Epidermal melanocyte (primary cell): Measurements from ENCODE around the gene KLF16.
"Not testable (repeated sequence)": the region's sequence is repeated elsewhere in the genome, so short reads cannot be mapped to it uniquely, and the experiment has no call there.

Experiments used
- DNase-seq: peaks from one replicate; pipeline ENCODE4 v3.0.0; 2011; ENCODE audit warnings: low spot score; ENCODE audit not compliant: insufficient read length

Gene KLF16

GRCh38 chr19:1884291-1884718, 20.9 kb upstream of the KLF16 start:
- peak; percentile 16 for DNase-seq

GRCh38 chr19:1883784-1884183, 20.4 kb upstream of the KLF16 start:
- DNase-seq: no peak

GRCh38 chr19:1882786-1883692, 19.7 kb upstream of the KLF16 start:
- peak; percentile 10 for DNase-seq

DNA sequence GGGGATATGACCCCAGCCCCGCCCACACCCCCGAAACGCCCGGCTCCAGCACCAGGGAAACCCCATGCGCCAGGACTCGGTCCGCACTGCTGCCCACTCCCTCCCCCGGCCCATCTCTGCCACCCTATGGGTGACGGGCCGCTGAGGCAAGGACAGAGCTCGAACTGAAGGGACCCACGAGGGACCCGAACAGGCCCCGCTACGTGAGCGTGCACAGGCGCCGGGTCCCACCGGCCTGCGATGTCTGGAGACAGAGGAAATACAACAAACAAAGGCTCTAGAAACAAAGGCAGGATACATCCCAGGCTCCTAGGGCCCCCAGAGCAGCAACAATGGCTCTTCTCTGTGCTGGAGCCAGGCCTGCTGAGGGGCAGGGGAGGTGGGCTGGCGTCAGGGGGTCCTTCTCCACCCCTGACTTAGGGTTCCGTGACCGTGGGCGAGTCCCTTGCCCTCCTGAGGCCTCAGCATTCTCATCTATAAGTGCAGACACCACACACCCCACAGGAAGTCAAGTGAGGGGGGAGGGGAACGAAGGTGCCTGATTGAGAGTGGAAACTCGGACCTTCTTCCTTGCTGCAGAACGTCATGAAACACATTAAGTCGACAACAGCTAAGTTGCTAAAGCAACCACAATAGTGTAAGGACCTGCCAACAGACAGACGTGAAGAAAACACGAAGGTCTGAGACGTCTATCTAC, 18.9 kb upstream of the KLF16 start:
- DNase-seq: peak; percentile 13

GRCh38 chr19:1881393-1882088, 18.2 kb upstream of the KLF16 start:
- not testable (repeated sequence) for DNase-seq

DNA sequence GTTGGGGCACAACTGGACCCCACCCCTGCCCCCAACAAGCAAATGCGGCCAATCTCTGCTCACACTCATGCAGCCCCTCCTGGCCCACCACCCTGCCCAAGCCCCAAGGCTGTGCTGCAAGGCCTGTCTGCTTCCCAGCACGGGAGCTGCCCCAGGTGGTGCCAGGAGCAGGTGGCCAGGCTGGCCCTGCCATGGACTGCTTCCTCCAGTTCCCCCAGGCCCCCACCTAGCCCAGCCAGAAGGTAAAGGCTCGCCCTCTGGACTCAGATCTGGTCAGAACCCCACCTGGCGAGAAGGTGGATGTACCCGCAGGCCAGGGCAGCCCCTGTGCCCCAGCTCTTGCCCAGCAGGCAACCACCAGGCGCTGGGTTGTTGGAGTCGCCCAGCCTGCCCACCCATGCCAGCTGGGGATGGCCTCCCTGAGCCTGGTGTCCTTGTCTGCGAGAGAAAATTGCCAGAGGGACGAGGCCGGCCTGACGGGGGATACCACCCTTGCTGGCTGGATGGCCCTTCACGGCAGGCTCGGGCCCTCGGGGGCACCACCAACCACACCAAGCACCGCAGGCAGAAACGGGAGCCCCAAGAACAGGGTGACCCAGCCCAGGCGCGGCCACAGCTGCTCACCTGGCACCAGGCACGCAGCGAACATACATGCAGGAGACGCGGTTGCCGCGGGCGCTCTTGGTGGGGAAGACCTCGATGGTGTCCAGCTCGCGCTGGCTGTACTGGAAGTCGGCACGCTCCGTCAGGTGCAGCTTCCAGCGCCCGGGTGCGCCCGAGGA, 17.4 kb upstream of the KLF16 start:
- DNase-seq: peak; percentile 7

DNA sequence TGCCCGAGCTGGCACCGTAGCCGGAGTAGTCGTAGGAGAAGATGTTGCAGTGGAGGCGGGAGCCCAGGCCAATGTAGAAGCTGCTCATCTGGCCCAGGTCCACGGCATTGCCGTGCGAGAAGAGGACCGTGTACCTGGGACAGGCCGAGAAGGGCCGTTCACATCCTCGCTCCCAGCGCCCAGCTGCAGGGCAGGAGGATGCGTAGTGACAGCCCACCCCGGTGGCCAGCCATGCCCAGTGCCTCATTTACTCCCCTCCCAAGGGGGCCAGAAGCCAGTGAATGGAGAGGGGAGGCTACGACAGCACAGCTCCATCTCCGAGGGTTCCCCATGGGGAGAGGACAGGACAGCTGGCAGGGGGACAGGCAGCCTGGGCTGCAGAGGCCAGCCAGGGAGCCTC, 16.6 kb upstream of the KLF16 start:
- not testable (repeated sequence) for DNase-seq

DNA sequence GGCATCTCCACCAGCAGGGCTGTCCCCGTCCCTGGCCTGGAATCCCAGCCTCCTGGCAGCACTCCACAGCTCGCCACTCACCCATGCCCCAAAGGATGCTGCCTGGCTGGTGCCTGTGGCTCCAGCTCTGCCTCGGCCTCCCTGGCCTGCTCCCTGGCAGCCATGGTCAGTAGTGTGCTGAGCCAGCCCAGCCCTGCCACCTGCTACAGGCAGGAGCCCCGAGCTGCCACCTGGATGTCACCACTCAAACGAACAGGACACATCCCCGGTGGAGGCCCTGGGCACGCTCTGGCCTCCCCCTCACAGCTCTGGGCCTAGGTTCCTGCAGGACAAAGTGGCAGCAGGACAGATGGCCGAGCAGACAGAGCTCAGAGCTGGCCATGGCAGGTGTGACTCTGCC, 15.2 kb upstream of the KLF16 start:
- not testable (repeated sequence) for DNase-seq

DNA sequence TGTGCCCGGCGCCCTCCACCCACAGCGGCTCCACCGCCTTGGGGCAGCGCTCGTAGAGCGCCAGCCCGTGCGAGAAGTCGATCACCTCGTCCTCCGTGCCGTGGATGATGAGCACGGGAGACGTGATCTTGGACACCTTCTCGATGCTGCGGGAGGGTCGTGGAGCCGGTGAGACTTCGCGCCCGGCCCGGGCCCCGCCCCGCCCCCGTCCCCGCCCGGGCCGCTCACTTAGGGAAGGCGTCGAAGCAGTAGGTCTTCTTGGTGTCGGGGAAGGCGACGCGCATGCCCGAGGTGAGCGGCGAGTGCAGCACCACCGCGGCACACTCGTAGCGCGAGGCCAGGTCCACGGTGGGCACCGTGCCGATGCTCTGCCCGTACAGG, 13.9 kb upstream of the KLF16 start:
- DNase-seq: not testable (repeated sequence)

DNA sequence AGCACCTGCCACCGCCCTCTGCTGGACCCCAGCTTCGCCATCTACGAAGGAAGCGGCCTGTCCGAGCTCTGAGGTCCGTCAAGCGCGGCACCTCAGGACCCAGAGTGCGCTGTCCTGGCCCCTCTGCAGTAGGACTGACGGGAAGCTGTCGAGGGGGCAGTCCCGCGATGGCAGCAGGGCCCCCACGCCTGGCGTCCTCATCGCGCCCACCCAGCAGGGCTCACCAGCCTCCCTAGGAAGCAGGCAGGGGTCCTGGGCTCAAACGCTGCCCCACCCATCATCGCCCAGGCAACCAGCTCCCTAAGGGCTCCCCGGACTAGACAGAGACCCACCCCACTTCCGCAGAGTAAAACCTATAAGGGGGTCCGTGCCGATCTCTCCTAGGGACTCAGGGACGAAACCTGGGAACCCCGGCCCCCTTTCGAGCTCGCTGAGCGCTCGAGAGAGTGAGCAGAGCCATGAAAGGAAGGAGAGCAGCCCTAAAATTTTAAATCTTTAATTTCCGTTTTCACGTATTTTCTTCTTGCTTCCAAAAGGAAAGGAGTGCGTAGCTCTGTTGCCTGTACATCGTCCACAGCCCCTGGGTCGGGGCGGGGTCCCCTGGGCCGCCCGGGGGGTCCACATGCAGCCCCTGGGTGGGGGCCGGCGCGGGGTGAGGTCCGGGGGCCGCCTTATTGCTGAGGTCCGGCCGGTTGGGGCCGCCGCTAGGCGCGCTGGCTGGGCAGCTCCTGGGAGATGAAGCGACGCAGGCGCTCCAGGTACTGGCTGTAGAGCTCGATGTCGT, 13.3 kb upstream of the KLF16 start:
- not testable (repeated sequence) for DNase-seq

DNA sequence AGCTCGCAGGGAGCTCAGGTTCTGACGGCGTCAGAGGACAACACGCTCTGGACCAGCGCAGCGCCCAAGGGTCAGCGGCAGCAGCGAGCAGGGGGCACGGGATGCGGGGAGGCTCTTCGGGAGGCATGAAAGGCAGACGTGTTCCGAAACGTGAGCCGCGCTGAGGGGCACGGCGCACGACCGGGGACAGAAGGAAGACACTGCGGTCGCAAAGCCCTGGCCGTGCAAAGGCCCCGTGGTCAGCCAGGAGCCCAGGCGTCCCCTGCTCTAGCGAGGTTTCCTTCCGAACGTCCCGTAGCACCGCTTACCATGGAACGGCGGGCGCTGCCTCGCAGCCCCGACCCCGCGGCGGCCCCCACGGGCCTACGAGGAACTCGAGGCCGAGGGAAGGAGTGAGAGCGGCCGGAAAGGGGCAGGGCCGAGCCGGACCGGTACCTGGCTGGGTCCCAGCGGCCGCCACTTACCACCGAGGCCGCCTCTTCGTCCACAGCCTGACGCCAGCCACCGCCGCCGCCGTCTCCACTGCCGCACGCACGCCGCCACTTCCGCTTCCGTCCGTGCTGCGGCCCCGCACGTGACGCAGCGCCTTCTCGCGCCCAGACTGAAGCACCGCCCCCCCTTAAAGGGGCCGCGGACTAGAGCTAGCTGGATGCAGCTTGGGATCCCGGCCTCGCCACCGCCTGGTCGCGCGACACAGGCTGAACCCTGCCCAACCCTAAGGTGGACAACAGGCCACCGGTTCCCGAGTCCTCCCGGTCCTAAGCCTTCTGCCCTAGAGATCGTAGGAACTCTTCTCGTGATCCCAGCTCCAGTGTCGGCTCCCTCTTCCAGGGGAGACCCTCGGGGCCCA, 12.5 kb upstream of the KLF16 start:
- peak; percentile 94 for DNase-seq

GRCh38 chr19:1875265-1875645, 11.9 kb upstream of the KLF16 start:
- DNase-seq: peak; percentile 11

DNA sequence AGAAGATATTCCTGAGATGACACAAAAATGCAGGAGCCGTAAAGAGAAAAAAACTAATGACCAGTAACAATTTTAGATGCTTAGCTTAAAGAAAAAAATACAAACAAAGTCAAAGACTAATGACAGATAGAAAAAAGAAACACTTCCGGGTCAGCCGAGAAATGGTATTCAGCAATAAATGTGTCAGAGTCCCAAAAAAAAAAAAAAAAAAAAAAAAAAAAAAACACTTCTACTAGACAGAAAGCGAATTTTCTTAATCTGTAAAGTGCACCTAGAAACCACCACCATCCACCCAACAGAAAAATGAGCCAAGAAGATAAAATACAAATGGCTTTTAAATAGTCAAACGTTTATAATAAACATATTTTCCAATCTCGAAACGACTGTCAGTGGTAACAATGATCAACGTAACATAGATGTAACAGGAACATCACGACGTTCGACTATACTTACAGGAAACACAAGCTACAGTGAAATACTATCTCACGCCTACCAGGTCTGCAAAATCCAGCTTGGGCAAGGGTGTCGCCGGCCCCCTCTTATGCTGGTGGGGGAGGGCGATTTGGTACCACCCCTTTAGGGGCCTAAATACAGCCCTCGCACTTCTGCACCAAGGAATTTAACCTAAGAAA, 11.3 kb upstream of the KLF16 start:
- DNase-seq: peak; percentile 15

- DNase-seq: peak; percentile 10
These were observed 10.4 kb upstream of the KLF16 start for GRCh38 chr19:1873524-1874473.

GRCh38 chr19:1872807-1873523, 9.6 kb upstream of the KLF16 start:
- no peak for DNase-seq

- no peak for DNase-seq
These were observed 8.3 kb upstream of the KLF16 start for GRCh38 chr19:1871630-1872029.

DNA sequence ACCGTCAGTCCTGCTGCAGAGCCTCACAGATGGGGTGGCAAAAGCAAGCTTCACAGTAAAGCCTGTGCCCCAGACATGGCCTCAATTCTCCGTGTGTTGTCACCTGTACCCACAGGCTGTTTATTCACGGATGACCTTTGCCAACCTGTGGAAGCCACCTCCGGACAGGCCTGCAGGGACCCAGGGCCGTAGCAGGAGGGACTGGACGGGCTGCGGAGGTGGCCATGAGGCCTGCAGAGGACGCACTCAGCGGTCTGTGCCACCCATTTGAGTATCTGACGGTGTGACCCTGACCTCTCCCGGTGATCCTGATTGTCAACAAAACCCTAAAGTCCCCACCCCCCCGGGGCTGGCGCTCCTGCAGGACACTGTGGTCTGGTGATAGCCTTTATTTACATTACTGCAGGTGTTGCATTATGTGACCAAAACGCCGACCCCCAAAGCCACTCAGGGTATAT, 7.8 kb upstream of the KLF16 start:
- no peak for DNase-seq
